Smooth muscle cell (in vitro differentiated cells): ENCODE data around the gene GJA10. TPM values are rescaled to one million over a fixed set of nuclear protein-coding genes. Genes with fewer than 3 reads are reported as not detected.
A peak's percentile ranks its signal among the peaks of the same experiment; 100 is the strongest.

ENCODE experiments used
- DNase-seq: peaks from one replicate; lab custom pipeline; 2025; ENCODE audit not compliant: unreplicated experiment; lab: John Stamatoyannopoulos, UW
- H2AFZ ChIP-seq: fragments of 200-600 bp; sonication (generic); 2 replicates; pipeline ENCODE4 v1.6.0; 2016; ENCODE audit warnings: antibody characterized with exemption, low read depth, mild to moderate bottlenecking
- H3F3A ChIP-seq: fragments of 200-600 bp; sonication (generic); 2 replicates; pipeline ENCODE4 v1.6.0; 2017; ENCODE audit warnings: antibody characterized with exemption, low read depth
- H3K27ac ChIP-seq: fragments of 200-600 bp; sonication (generic); 2 replicates; pipeline ENCODE4 v1.5.1; 2016; ENCODE audit warnings: low read depth, mild to moderate bottlenecking
- H3K27me3 ChIP-seq: fragments of 200-600 bp; sonication (generic); 2 replicates; pipeline ENCODE4 v1.6.1; 2016; ENCODE audit warnings: low read depth, mild to moderate bottlenecking
- H3K36me3 ChIP-seq: fragments of 200-600 bp; sonication (generic); 2 replicates; pipeline ENCODE4 v1.5.1; 2016; ENCODE audit warnings: low read depth
- H3K4me1 ChIP-seq: fragments of 200-600 bp; sonication (generic); 2 replicates; pipeline ENCODE4 v1.5.1; 2016; ENCODE audit warnings: low read depth
- H3K4me2 ChIP-seq: fragments of 200-600 bp; sonication (generic); 2 replicates; pipeline ENCODE4 v1.6.0; 2016; ENCODE audit warnings: mild to moderate bottlenecking
- H3K4me3 ChIP-seq: fragments of 200-600 bp; sonication (generic); 2 replicates; pipeline ENCODE4 v1.5.1; 2016; ENCODE audit warnings: mild to moderate bottlenecking
- H3K79me2 ChIP-seq: fragments of 200-600 bp; sonication (generic); 2 replicates; pipeline ENCODE4 v1.6.0; 2016; ENCODE audit warnings: low read depth, mild to moderate bottlenecking
- H3K9ac ChIP-seq: fragments of 200-600 bp; sonication (generic); 2 replicates; pipeline ENCODE4 v1.6.0; 2016; ENCODE audit warnings: low read depth
- H3K9me3 ChIP-seq: fragments of 200-600 bp; sonication (generic); replicated peaks from 2 replicates; pipeline ENCODE4 v1.5.1; 2016; ENCODE audit warnings: low read depth
- H4K20me1 ChIP-seq: fragments of 200-600 bp; sonication (generic); 2 replicates; pipeline ENCODE4 v1.6.0; 2016; ENCODE audit warnings: low read depth
- WGBS: methylation state at CpG from one replicate; pipeline ENCODE4 v1.1.7; 2016; ENCODE audit warnings: low lambda C conversion rate; 5-methylcytosine and 5-hydroxymethylcytosine counted together
- polyA plus RNA-seq: library from polyadenylated mRNA; unstranded; fragments of >200 nt; fragmentation: Nextera tagmentation; extraction: Ambion mirVana; gene quantifications from 2 replicates; pipeline ENCODE4 v1.2.1, GENCODE V29; 2016
- total RNA-seq: library from RNA; depleted of rRNA; stranded (reverse); fragments of >200 nt; gene quantifications from 2 replicates; pipeline ENCODE4 v1.2.3, GENCODE V29; 2014
- TF ChIP-seq, protein P1 (sequence below): fragments of 200-600 bp; sonication (generic); IDR thresholded peaks from 2 replicates; pipeline ENCODE4 v1.5.1; 2017; ENCODE audit warnings: borderline replicate concordance, mild to moderate bottlenecking, antibody characterized with exemption; ENCODE audit not compliant: insufficient read depth, poor library complexity, severe bottlenecking

The GJA10 gene
- total and polyA plus RNA-seq, 2 experiments from 2014 or later = not detected

DNA sequence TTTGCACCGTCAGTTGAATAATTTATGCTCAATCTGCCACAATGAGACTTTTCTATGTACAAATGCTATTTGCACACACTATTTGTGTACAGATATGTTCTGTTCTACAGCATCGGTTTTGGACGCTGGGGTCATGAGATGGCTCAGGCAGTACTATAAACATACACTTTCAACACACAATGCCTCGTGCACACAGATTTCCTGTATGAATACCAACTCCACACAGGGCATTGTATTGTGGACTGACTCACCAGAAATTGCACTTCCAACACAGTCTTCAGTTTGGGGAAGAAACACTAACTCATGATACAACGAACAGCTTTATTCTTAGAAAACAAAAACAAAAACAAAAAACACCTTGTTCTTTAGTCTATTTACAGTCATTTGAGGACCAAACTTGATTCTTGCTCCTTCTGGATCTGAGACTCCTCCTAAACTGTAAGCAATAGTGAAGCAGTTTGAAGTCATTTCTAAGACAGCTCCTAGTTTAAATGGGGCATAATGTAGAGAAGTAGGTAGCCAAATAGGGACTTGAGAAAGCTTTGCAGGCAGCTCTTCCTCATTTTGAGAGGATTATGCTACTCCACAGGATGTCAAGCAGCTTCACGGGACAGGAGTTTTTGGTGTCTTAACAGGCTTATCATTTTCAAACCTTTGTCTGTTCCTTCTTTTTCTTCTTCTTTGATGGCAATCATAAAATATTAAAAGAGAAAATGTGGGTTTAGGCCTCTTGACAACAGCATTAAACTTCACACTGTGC, 33.7 kb downstream of the GJA10 start:
- TF ChIP-seq, protein P1, sequence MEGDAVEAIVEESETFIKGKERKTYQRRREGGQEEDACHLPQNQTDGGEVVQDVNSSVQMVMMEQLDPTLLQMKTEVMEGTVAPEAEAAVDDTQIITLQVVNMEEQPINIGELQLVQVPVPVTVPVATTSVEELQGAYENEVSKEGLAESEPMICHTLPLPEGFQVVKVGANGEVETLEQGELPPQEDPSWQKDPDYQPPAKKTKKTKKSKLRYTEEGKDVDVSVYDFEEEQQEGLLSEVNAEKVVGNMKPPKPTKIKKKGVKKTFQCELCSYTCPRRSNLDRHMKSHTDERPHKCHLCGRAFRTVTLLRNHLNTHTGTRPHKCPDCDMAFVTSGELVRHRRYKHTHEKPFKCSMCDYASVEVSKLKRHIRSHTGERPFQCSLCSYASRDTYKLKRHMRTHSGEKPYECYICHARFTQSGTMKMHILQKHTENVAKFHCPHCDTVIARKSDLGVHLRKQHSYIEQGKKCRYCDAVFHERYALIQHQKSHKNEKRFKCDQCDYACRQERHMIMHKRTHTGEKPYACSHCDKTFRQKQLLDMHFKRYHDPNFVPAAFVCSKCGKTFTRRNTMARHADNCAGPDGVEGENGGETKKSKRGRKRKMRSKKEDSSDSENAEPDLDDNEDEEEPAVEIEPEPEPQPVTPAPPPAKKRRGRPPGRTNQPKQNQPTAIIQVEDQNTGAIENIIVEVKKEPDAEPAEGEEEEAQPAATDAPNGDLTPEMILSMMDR = no peak
- H3K4me2 ChIP-seq = no peak overlapping the region
- peak overlapping the region; percentile 54 for H3K27ac ChIP-seq
- H3K4me1 ChIP-seq = peaks cover 19% of the 10 kb centered on the region
- H4K20me1 ChIP-seq = no peaks in the 10 kb centered on the region
- no peaks in the 10 kb centered on the region for H3F3A ChIP-seq
- H3K4me3 ChIP-seq = no peak overlapping the region
- no peaks in the 10 kb centered on the region for H3K36me3 ChIP-seq
- no peaks in the 10 kb centered on the region for H3K9me3 ChIP-seq
- no peak for DNase-seq
- H3K27me3 ChIP-seq = no peaks in the 10 kb centered on the region
- WGBS = 72% methylated on average over 6 of the region's 6 CpGs
- H3K9ac ChIP-seq = peak overlapping the region; percentile 33
- H2AFZ ChIP-seq = no peak overlapping the region
- H3K79me2 ChIP-seq = no peaks in the 10 kb centered on the region

DNA sequence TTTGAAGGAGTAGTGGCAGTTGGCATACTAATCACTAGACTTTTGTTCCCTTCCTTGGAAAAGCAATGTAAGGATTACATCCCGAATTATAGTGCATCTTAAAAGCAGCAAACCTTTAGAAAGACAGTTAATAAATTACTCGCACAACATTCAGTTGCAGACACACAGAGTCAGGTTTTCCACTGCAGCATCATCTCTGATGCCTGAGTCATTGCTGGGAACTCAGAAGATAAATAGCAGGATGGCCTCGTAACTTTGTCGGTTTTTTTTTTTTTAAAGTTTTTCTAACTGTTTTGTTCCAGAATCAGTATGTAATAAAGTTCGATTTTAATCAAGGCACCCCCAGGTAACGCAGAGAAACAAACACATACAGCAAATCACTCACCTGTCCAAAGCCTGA, 34.3 kb downstream of the GJA10 start:
- no peak overlapping the region for H3K4me3 ChIP-seq
- peak overlapping the region; percentile 54 for H3K27ac ChIP-seq
- no peak overlapping the region for H2AFZ ChIP-seq
- peak overlapping the region; percentile 33 for H3K9ac ChIP-seq
- H3F3A ChIP-seq = no peaks in the 10 kb centered on the region
- H3K4me2 ChIP-seq = no peak overlapping the region
- WGBS = 40% methylated on average over 6 of the region's 6 CpGs
- H3K4me1 ChIP-seq = peaks cover 19% of the 10 kb centered on the region
- no peaks in the 10 kb centered on the region for H4K20me1 ChIP-seq
- TF ChIP-seq, protein P1 = no peak
- no peaks in the 10 kb centered on the region for H3K79me2 ChIP-seq
- no peaks in the 10 kb centered on the region for H3K36me3 ChIP-seq
- H3K9me3 ChIP-seq = no peaks in the 10 kb centered on the region
- no peaks in the 10 kb centered on the region for H3K27me3 ChIP-seq
- DNase-seq = no peak

DNA sequence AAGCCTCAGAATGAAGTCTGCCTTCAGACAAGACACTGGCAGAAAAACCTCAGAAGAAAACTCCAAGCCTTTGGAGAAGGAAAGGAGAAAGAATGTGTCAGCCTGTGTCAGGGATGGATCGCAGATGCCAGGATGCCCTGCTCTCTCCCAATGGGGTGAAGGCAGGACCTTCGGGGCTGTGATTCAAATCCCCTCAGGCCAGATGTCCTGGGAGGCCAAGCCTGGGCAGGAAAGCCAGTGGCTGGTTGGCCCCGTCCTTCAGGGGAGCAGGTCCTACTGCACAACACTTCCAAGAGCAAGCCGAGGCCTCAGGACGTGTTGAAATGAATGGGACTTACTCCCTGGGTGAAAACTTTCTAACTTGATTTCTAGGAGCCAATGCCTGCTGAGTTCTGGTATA, 36.5 kb downstream of the GJA10 start:
- Histone ChIP-seq H3K4me1 (peaks cover 19% of the 10 kb centered on the region), H3K27me3 (no peaks in the 10 kb centered on the region), H3K9ac (no peak overlapping the region), H3K9me3 (no peaks in the 10 kb centered on the region), H3F3A (no peaks in the 10 kb centered on the region), H3K4me2 (no peak overlapping the region), H3K27ac (no peak overlapping the region), H2AFZ (no peak overlapping the region), H4K20me1 (no peaks in the 10 kb centered on the region), H3K4me3 (no peak overlapping the region), H3K36me3 (no peaks in the 10 kb centered on the region), H3K79me2 (no peaks in the 10 kb centered on the region)
- DNase-seq = no peak
- TF ChIP-seq, protein P1 = no peak
- WGBS = 70% methylated on average over 5 of the region's 5 CpGs
